H9 (cell line): ENCODE measurements around the gene CELF3. TPM values are rescaled to one million over a fixed set of nuclear protein-coding genes. Genes with fewer than 3 reads are reported as not detected.

ENCODE experiments used
- DNase-seq: peaks from one replicate; pipeline ENCODE4 v3.0.0-alpha.2; 2017
- H2AFZ ChIP-seq: one replicate; pipeline ENCODE4 v1.6.1; 2013; ENCODE audit warnings: mild to moderate bottlenecking, low read length, control low read depth, moderate library complexity
- H2AK5ac ChIP-seq: 2 replicates; pipeline ENCODE4 v1.6.1; 2013; ENCODE audit warnings: low read length, control low read depth, mixed read lengths; ENCODE audit not compliant: insufficient read length
- H2BK120ac ChIP-seq: one replicate; pipeline ENCODE4 v1.6.1; 2013; ENCODE audit warnings: low read depth, mild to moderate bottlenecking, low read length, control low read depth, inconsistent platforms; ENCODE audit not compliant: poor library complexity, severe bottlenecking
- H2BK12ac ChIP-seq: 2 replicates; pipeline ENCODE4 v1.6.1; 2013; ENCODE audit warnings: low read length, control low read depth, mixed read lengths, low read depth; ENCODE audit not compliant: insufficient read length
- H2BK15ac ChIP-seq: 2 replicates; pipeline ENCODE4 v1.6.1; 2013; ENCODE audit warnings: low read depth, low read length, control low read depth
- H2BK20ac ChIP-seq: one replicate; pipeline ENCODE4 v1.6.1; 2013; ENCODE audit warnings: low read depth, mild to moderate bottlenecking, low read length, control low read depth, inconsistent platforms; ENCODE audit not compliant: poor library complexity, severe bottlenecking
- H2BK5ac ChIP-seq: 2 replicates; pipeline ENCODE4 v1.6.1; 2013; ENCODE audit warnings: low read length, control low read depth, mixed read lengths; ENCODE audit not compliant: insufficient read length
- H3K14ac ChIP-seq: 2 replicates; pipeline ENCODE4 v1.6.1; 2013; ENCODE audit warnings: low read length, control low read depth; ENCODE audit not compliant: insufficient read depth
- H3K18ac ChIP-seq: 2 replicates; pipeline ENCODE4 v1.6.1; 2013; ENCODE audit warnings: low read depth, mild to moderate bottlenecking, mixed read lengths, low read length, control low read depth; ENCODE audit not compliant: insufficient read length
- H3K23ac ChIP-seq: 2 replicates; pipeline ENCODE4 v1.6.1; 2013; ENCODE audit warnings: low read length, control low read depth, mixed read lengths, low read depth; ENCODE audit not compliant: insufficient read length
- H3K23me2 ChIP-seq: 2 replicates; pipeline ENCODE4 v1.6.1; 2013; ENCODE audit warnings: low read depth, mild to moderate bottlenecking, mixed read lengths, low read length, control low read depth; ENCODE audit not compliant: insufficient read length, poor library complexity, severe bottlenecking
- H3K27ac ChIP-seq: 2 replicates; pipeline ENCODE4 v1.5.1; 2013; ENCODE audit warnings: low read length, control low read depth, mixed read lengths, low read depth; ENCODE audit not compliant: insufficient read length
- H3K27me3 ChIP-seq: 2 replicates; pipeline ENCODE4 v1.6.1; 2013; ENCODE audit warnings: low read length, control low read depth, inconsistent platforms; ENCODE audit not compliant: insufficient read depth
- H3K4ac ChIP-seq: 2 replicates; pipeline ENCODE4 v1.6.1; 2013; ENCODE audit warnings: low read depth, mild to moderate bottlenecking, control low read depth, inconsistent platforms, low read length, moderate library complexity
- H3K4me1 ChIP-seq: 2 replicates; pipeline ENCODE4 v1.6.1; 2013; ENCODE audit warnings: low read length, control low read depth, inconsistent platforms; ENCODE audit not compliant: insufficient read depth
- H3K4me2 ChIP-seq: 2 replicates; pipeline ENCODE4 v1.6.1; 2013; ENCODE audit warnings: low read length, control low read depth, mixed read lengths; ENCODE audit not compliant: insufficient read length, insufficient read depth
- H3K56ac ChIP-seq: 2 replicates; pipeline ENCODE4 v1.6.1; 2013; ENCODE audit warnings: low read depth, mild to moderate bottlenecking, mixed read lengths, low read length, control low read depth; ENCODE audit not compliant: insufficient read length
- H3K79me1 ChIP-seq: 2 replicates; pipeline ENCODE4 v1.6.1; 2013; ENCODE audit warnings: low read depth, mild to moderate bottlenecking, moderate library complexity, low read length, control low read depth, inconsistent platforms; ENCODE audit not compliant: insufficient read depth, poor library complexity, severe bottlenecking
- H3K79me2 ChIP-seq: 2 replicates; pipeline ENCODE4 v1.6.1; 2013; ENCODE audit warnings: low read length, control low read depth, inconsistent platforms; ENCODE audit not compliant: insufficient read depth
- H3K9ac ChIP-seq: 2 replicates; pipeline ENCODE4 v1.6.1; 2013; ENCODE audit warnings: low read length, control low read depth, mixed read lengths; ENCODE audit not compliant: insufficient read length; ENCODE audit errors: extremely low read depth
- H3K9me3 ChIP-seq: one replicate; pipeline ENCODE4 v1.6.1; 2013; ENCODE audit warnings: low read depth, low read length, inconsistent platforms; ENCODE audit not compliant: control insufficient read depth
- H3T11ph ChIP-seq: one replicate; pipeline ENCODE4 v1.6.1; 2013; ENCODE audit warnings: mild to moderate bottlenecking, low read length, control low read depth, inconsistent platforms
- H4K20me1 ChIP-seq: one replicate; pipeline ENCODE4 v1.6.1; 2013; ENCODE audit not compliant: control insufficient read depth, insufficient read length, insufficient read depth
- H4K5ac ChIP-seq: 2 replicates; pipeline ENCODE4 v1.6.1; 2013; ENCODE audit warnings: low read depth, mild to moderate bottlenecking, mixed read lengths, low read length, control low read depth; ENCODE audit not compliant: insufficient read length
- H4K8ac ChIP-seq: replicated peaks from 2 replicates; pipeline ENCODE4 v1.6.1; 2013; ENCODE audit warnings: low read length, control low read depth, mixed read lengths, low read depth; ENCODE audit not compliant: insufficient read length
- H4K91ac ChIP-seq: 2 replicates; pipeline ENCODE4 v1.6.1; 2013; ENCODE audit warnings: low read depth, mild to moderate bottlenecking, moderate library complexity, mixed read lengths, low read length, control low read depth; ENCODE audit not compliant: insufficient read length
- H3K27ac Mint-ChIP-seq, 3 experiments: 2 replicates in 2 of 3; 3 replicates in 1 of 3; pipeline ENCODE4 v1.8.0; 2020 to 2021; ENCODE audit warnings: mixed read lengths in 3 of 3, mild to moderate bottlenecking in 1 of 3, moderate library complexity in 1 of 3
- H3K27me3 Mint-ChIP-seq: 2 replicates; pipeline ENCODE4 v1.8.0; 2021; ENCODE audit warnings: low read depth, mild to moderate bottlenecking, moderate library complexity, mixed read lengths
- H3K36me3 Mint-ChIP-seq, 3 experiments: 2 replicates in 2 of 3; 3 replicates in 1 of 3; pipeline ENCODE4 v1.8.0; 2020 to 2021; ENCODE audit warnings: low read depth in 3 of 3, mixed read lengths in 3 of 3; ENCODE audit not compliant: insufficient read depth in 1 of 3
- H3K4me1 Mint-ChIP-seq, 2 experiments: 2 replicates each; pipeline ENCODE4 v1.8.0; 2020; ENCODE audit warnings: mixed read lengths in 2 of 2
- H3K4me3 Mint-ChIP-seq, 2 experiments: 2 replicates in 1 of 2; 3 replicates in 1 of 2; pipeline ENCODE4 v1.8.0; 2020 to 2021; ENCODE audit warnings: mild to moderate bottlenecking in 2 of 2, mixed read lengths in 2 of 2, moderate library complexity in 1 of 2
- H3K9me3 Mint-ChIP-seq, 2 experiments: 2 replicates in 1 of 2; 3 replicates in 1 of 2; pipeline ENCODE4 v1.8.0; 2020; ENCODE audit warnings: mild to moderate bottlenecking in 2 of 2, mixed read lengths in 2 of 2, moderate library complexity in 1 of 2
- CTCF ChIP-seq: fragments of 200-600 bp; sonication (generic); conservative IDR thresholded peaks from 3 replicates; pipeline ENCODE4 v1.8.0; 2021; ENCODE audit warnings: antibody characterized with exemption, mild to moderate bottlenecking
- WGBS: extraction: QIAGEN DNeasy Blood & Tissue Kit; methylation state at CpG from one replicate; pipeline ENCODE4 v1.1.7; 2013; ENCODE audit warnings: missing lambda C conversion rate, low lambda C conversion rate, mixed read lengths; ENCODE audit not compliant: insufficient read length; ENCODE audit errors: extremely low coverage; 5-methylcytosine and 5-hydroxymethylcytosine counted together
- total RNA-seq: library from RNA; stranded (reverse); gene quantifications from 2 replicates; pipeline ENCODE4 v1.2.1, GENCODE V29; 2021

CELF3 gene
- total RNA-seq, 1 experiment from 2014 or later = 0.90 TPM

- TF ChIP-seq CTCF = no peak
- Histone ChIP-seq H3K56ac (no peak overlapping the region), H2BK5ac (no peak overlapping the region), H3T11ph (no peak overlapping the region), H4K20me1 (no peaks in the 10 kb centered on the region), H3K9me3 (no peaks in the 10 kb centered on the region), H4K8ac (no peak overlapping the region), H3K14ac (no peak overlapping the region), H3K23me2 (peaks cover 10% of the 10 kb centered on the region), H3K27me3 (no peaks in the 10 kb centered on the region; the same call in 1 of the 2 replicates), H2AFZ (no peak overlapping the region), H3K4ac (no peak overlapping the region), H2BK120ac (no peak overlapping the region), H3K23ac (no peak overlapping the region), H2BK15ac (no peak overlapping the region), H3K18ac (no peak overlapping the region), H2BK20ac (no peak overlapping the region), H3K79me2 (no peaks in the 10 kb centered on the region), H3K4me2 (no peak overlapping the region), H2AK5ac (no peak overlapping the region), H3K79me1 (no peaks in the 10 kb centered on the region), H4K91ac (no peak overlapping the region), H3K9ac (no peak overlapping the region), H3K4me1 (0 out of 2 replicates have a peak, but pooled peaks cover 4% of the 10 kb centered on the region), H3K27ac (no peak overlapping the region), H2BK12ac (no peak overlapping the region), H4K5ac (no peak overlapping the region)
- no peak for DNase-seq
- Mint-ChIP-seq H3K36me3 (no peaks in the 10 kb centered on the region), H3K4me1 (peaks cover 31 to 39% of the 10 kb centered on the region in 2 experiments), H3K27me3 (peaks cover 9% of the 10 kb centered on the region), H3K27ac (no peak overlapping the region), H3K4me3 (no peak overlapping the region), H3K9me3 (no peaks in the 10 kb centered on the region)
- WGBS = no CpG with 5 or more reads among the region's 10 CpGs
These were observed 4.7 kb downstream of the CELF3 start for GRCh38 chr1:151711951-151712350.
